Hematopoietic multipotent progenitor cell treated with erythropoietin and hydrocortisone succinate and interleukin-3 and kit ligand, for 4 days (in vitro differentiated cells): ENCODE measurements around the gene SCAMP4.

ENCODE experiments used
- DNase-seq: peaks from one replicate; pipeline ENCODE4 v3.0.0-alpha.2; 2015

Gene SCAMP4

DNA sequence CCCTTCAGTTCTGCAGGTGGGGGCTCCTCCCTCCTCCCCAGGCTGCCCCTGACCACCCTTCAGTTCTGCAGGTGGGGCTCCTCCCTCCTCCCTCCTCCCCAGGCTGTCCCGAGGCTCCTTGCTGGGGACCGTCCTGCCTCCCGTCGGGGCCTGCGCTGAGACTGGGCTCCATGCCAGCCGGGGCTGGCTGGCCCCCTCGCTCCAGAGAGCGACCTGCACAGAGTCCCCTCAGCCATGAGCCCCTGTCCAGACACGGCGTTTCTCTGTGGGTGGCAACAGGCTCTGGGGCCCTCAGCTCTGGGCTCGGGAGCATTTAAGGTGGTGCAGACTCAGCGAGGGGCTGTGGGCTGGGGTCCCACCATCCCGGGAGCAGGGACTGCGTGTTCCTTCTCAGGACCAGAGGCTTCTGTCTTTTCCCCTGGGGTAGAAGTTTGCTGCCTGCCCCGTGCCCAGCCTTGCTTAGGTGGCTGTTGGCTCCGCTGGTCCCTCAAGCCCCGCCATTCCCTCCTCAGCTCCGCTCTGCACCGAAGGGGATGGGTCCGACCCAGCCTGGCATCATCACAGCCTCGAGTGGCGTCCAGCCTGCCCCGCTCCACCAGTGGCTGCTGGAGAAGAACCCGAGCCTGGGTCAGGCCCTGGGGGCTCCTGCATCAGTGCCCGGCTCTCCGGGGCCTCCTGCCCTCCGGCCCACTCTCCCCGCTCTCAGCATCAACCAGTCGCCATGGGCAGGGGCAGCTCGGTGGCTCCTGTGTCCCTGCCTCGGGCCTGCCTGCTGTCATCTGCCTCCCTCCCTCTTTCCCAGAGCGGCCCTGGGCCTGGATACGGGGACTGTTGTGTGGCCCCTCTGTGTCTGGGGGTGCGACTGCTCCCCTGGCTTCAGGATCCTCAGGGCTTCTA, 63.3 kb downstream of the SCAMP4 start:
- DNase-seq: no peak

- DNase-seq: no peak
Measured at GRCh38 chr19:1969176-1970002, 64.2 kb downstream of the SCAMP4 start.

DNA sequence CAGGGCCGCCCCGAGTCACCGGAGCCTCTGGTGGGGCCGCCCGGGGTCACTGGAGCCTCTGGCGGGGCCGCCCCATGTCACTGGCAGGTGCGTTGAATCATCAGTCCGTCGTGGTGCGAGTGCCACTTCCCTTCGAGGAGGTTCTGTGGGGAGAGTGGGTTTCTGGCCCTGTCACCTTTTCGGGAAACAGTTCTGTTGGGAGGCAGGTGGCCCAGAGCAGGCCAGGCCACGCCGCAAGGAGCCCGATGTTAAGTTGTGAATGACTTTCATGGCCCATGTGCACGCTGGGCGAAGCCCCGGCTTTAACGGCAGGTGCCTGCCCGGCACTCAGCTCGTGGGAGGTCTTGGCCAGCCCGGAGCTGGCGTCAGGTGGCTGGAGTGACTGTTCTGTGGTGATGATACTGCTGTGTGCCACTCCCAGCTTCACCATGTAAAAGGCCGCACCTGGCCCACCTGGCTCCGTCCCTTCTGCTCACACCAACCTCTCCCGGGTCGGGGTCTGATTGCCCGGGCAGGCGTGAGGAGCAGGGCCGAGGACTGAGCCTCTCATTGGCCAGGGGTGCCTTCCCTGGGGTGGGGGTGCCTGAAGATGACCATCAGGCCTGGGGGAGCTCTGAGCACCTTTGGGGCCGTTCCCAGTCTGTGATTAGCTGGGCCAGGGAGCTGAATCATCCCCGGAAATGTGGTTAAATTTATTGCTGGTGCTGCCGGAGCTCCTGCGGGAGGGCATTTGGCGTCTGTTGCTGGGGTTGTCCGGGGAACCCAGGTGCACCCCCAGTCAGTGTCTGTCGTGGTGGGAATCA, 65.0 kb downstream of the SCAMP4 start:
- no peak for DNase-seq

GRCh38 chr19:1970806-1971502, 65.8 kb downstream of the SCAMP4 start:
- DNase-seq: no peak

DNA sequence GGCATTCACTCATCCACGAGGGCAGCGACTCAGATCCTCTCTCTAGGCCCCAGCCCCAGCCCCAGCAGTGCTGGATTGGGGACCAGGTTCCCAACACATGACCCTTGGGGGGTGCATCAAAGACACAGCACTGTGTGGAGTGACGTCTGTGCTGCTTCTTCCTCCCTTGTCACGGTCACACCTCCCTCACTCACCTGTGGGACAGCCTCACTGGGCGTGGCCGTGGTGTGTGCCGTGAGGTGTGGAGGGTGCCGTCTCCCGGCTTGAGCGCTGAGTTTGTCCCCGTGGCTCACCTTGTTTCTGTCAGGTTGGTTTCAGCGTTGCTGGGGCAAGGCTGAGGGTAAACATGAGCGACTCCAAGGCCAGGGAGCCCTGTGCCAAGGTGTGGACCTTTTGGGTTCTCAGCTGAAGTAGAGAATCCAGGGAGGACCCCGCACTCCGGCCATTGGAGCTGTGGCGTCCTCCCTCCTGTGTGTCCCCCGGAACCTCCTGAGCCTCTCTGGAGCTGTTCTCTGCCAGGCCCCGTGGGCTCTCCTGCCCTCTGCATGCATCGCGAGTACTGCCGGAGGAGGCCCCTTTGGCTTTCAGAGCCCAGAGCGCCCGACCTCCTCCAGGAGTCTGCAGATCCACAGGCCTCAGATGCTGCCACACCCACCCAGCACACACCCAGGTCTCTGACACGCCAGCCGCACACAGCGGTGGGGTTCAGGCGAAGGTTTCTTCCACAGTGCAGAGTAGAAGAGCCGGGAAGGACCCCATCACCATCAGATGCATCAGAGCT, 69.4 kb downstream of the SCAMP4 start:
- DNase-seq: no peak

GRCh38 chr19:1975162-1975480, 69.9 kb downstream of the SCAMP4 start:
- no peak for DNase-seq
